ENCODE results near the gene GJC3.
A peak's percentile ranks its signal among the peaks of the same experiment; 100 is the strongest.
"Not testable (repeated sequence)": the region's sequence is repeated elsewhere in the genome, so short reads cannot be mapped to it uniquely, and the experiment has no call there.

Gene GJC3

DNA sequence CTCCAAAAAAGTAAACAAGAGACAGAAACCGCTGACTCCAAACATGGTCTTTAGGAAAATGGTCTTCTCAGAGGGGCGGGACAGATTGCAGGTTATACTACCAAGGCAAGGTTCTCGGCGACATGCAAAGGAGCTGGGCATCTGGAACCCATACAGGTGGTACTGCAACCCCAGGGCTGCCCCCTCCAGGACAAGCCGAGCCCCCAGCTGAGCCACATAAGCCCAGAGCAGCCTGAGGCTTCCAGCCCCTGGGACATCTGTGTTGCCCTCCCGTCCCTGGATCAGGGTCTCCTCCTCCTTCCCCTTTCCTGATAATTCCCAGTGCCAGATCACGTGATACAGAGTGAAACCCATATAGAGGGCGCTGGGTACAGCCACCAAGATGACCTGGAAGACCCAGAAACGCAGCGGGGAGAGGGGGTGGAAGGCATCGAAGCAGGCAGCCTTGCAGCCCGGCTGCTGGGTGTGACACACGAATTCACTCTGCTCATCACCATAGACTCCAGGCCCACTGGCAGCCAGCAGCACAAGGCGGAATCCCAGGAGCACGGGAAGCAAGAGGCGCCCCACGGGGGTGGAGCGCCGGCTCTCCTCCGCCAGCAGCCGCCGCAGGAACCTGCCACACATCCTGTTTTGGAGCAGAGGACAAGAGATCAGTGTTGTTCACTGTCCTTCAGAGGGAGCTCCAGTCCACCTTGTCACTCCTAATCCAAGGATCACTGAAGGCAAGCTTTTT is at the start of gene GJC3:
Gene GJC3, minus strand, starts transcription at position 627 of the 736 bp plus-strand sequence. Its CDS starts 0 bp downstream, at position 627.
- Histone ChIP-seq H3K27me3 (ENCODE audit: low read depth) (peaks cover 63% of the 10 kb centered on the region), H3K4me3 (peak within 1 kb of the TSS; percentile 19), H3K36me3 (replicated peaks) (no peaks in the 10 kb centered on the region), H3K4me1 (no peaks in the 10 kb centered on the region), H3K9me3 (no peaks in the 10 kb centered on the region)
- in situ Hi-C loops (cut with MboI; ENCODE audit: low sequenced_read_pairs) = no loop called here
- DNase-seq (ENCODE audit: low spot score in 2 of 2) = peak; percentile 30 to 55

DNA sequence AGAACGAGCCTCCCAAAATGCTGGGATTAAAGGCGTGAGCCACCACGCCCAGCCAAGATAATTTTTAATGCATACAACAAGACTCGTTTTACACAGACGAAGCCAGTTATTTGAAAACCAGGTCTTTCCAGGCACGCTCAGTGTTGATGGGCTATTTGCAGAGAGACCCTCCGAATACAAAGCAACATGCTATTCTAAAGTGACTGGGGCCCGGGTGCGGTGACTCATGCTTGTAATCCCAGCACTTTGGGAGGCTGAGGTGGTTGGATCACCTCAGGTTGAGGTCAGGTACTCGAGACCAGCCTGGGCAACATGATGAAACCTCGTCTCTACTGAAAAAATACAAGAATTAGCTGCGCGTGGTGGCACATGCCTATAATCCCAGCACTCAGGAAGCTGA is 47.2 kb upstream of the GJC3 start:
- in situ Hi-C loops (cut with MboI; ENCODE audit: low sequenced_read_pairs) = no loop called here
- H3K9me3 ChIP-seq = no peaks in the 10 kb centered on the region
- no peaks in the 10 kb centered on the region for H3K36me3 ChIP-seq (replicated peaks)
- H3K4me1 ChIP-seq = no peaks in the 10 kb centered on the region
- H3K4me3 ChIP-seq = no peak overlapping the region
- H3K27me3 ChIP-seq (ENCODE audit: low read depth) = no peaks in the 10 kb centered on the region
- no peak for DNase-seq (ENCODE audit: low spot score in 2 of 2)

- no peak for DNase-seq (ENCODE audit: low spot score in 2 of 2)
- Histone ChIP-seq H3K27me3 (ENCODE audit: low read depth) (no peaks in the 10 kb centered on the region), H3K4me3 (no peak within 1 kb of the TSS), H3K36me3 (replicated peaks) (no peaks in the 10 kb centered on the region), H3K4me1 (no peaks in the 10 kb centered on the region), H3K9me3 (no peaks in the 10 kb centered on the region)
- in situ Hi-C loops (cut with MboI; ENCODE audit: low sequenced_read_pairs) = no loop called here
Observed at GRCh38 chr7:99975782-99976521, 46.5 kb upstream of the GJC3 start, which contains the start of gene AZGP1. Gene AZGP1, minus strand, starts transcription at chr7:99976031. Its CDS starts 11 bp downstream, at chr7:99976020.

DNA sequence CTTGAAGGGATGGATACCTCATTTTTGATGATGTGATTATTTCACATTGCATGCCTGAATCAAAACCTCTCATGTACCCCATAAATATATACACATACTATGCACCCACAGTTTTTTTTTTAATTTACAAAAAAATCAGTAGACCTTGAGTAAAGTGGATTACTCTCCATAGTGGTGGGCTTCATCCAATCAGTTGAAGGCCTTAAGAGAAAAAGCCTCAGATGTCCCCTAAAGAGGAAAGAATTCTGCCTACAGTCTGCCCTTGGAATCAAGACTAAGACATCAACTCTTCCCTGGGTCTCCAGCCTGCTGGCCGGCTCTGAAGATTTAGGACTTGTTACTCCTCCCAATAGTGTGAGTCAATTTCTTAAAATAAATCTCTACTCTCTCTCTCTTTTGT is 45.3 kb upstream of the GJC3 start:
- H3K4me1 ChIP-seq = no peaks in the 10 kb centered on the region
- no peaks in the 10 kb centered on the region for H3K27me3 ChIP-seq (ENCODE audit: low read depth)
- in situ Hi-C loops (cut with MboI; ENCODE audit: low sequenced_read_pairs) = no loop called here
- no peak for DNase-seq (ENCODE audit: low spot score in 2 of 2)
- no peak overlapping the region for H3K4me3 ChIP-seq
- no peaks in the 10 kb centered on the region for H3K36me3 ChIP-seq (replicated peaks)
- H3K9me3 ChIP-seq = no peaks in the 10 kb centered on the region

DNA sequence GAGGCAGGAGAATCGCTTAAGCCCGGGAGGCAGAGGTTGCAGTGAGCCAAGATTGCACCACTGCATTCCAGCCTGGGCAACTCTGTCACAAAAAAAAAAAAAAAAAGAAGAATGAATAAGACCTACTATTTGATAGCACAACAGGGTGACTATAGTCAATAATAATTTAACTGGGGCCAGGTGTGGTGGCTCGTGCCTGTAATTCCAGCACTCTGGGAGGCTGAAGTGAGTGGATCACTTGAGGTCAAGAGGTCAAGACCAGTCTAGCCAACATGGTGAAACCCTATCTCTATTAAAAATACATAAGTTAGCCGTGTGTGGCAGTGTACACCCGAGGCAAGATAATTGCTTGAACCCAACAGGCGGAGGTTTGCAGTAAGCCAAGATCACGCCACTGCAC is 44.4 kb upstream of the GJC3 start:
- DNase-seq (ENCODE audit: low spot score in 2 of 2); in situ Hi-C loops (cut with MboI; ENCODE audit: low sequenced_read_pairs); H3K27me3 ChIP-seq (ENCODE audit: low read depth); H3K9me3 ChIP-seq; H3K4me3 ChIP-seq; H3K36me3 ChIP-seq (replicated peaks); H3K4me1 ChIP-seq: not testable (repeated sequence)

DNA sequence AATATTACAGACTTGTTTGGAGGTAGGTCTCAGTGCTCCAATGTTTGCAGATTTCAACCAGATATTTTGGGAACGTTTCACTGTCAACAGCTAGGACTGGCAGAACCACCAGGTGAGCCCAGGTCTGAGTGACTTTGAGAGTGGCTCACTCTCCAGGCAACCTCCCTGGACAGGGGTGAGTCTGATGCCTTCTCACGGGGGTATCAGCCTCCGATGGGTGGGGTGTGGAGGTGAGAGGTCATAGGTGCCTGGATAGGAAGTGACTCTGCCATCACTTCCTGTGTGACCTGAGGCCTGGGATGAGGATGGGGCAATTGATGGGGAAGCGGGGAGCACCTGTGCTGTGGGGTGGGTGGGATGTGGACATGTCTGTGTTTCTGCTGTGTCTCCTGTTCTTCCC is 41.8 kb upstream of the GJC3 start:
- in situ Hi-C loops (cut with MboI; ENCODE audit: low sequenced_read_pairs) = no loop called here
- no peak for DNase-seq (ENCODE audit: low spot score in 2 of 2)
- no peaks in the 10 kb centered on the region for H3K36me3 ChIP-seq (replicated peaks)
- H3K4me1 ChIP-seq = no peaks in the 10 kb centered on the region
- no peak overlapping the region for H3K4me3 ChIP-seq
- no peaks in the 10 kb centered on the region for H3K9me3 ChIP-seq
- H3K27me3 ChIP-seq (ENCODE audit: low read depth) = no peaks in the 10 kb centered on the region

DNA sequence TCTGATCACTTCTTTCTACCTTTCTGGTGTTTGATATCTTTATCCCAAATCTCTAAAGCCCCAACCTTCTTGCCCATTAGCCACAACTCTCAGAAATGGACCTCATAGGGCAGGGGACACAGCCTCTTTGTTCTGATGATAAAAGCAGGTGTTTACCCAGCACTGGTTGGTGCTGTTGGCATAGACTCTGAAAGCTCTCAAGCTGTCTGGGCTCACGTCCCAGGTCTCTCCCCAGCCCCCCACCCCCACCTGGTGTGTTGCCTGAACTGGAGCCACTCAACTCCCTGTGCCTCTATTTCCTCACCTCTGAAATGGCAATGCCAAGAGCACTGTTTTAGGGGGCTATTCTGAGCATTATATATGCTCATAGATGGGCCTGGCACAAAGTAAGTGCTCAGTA is 40.4 kb upstream of the GJC3 start:
- in situ Hi-C loops (cut with MboI; ENCODE audit: low sequenced_read_pairs); H3K9me3 ChIP-seq; H3K4me1 ChIP-seq; H3K36me3 ChIP-seq (replicated peaks); DNase-seq (ENCODE audit: low spot score in 2 of 2); H3K27me3 ChIP-seq (ENCODE audit: low read depth); H3K4me3 ChIP-seq: not testable (repeated sequence)

DNA sequence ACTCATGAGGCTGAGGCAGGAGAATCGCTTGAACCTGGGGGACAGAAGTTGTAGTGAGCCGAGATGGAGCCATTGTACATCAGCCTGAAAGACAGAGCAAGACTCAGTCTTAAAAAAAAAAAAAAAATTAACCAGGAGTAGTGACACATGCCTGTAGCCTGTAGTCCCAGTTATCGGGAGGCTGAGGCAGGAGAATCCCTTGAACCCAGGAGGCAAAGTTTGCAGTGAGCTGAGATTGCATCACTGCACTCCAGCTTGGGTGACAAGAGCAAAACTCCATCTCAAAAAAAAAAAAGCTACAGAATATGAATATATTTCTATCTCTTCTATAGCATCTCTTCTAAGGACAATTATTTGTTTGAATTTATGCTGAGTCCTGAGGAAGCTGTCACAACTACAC is 39.9 kb upstream of the GJC3 start:
- no peak for DNase-seq (ENCODE audit: low spot score in 2 of 2)
- no peaks in the 10 kb centered on the region for H3K36me3 ChIP-seq (replicated peaks)
- H3K9me3 ChIP-seq = no peaks in the 10 kb centered on the region
- in situ Hi-C loops (cut with MboI; ENCODE audit: low sequenced_read_pairs) = no loop called here
- H3K4me3 ChIP-seq = no peak overlapping the region
- H3K27me3 ChIP-seq (ENCODE audit: low read depth) = no peaks in the 10 kb centered on the region
- H3K4me1 ChIP-seq = no peaks in the 10 kb centered on the region

GRCh38 chr7:99958564-99959227 is 29.3 kb upstream of the GJC3 start:
- H3K4me1 ChIP-seq = no peaks in the 10 kb centered on the region
- H3K4me3 ChIP-seq = no peak overlapping the region
- in situ Hi-C loops (cut with MboI; ENCODE audit: low sequenced_read_pairs) = no loop called here
- DNase-seq (ENCODE audit: low spot score in 2 of 2) = no peak
- H3K9me3 ChIP-seq = no peaks in the 10 kb centered on the region
- H3K36me3 ChIP-seq (replicated peaks) = no peaks in the 10 kb centered on the region
- H3K27me3 ChIP-seq (ENCODE audit: low read depth) = peaks cover 39% of the 10 kb centered on the region

GRCh38 chr7:99955247-99955646 is 25.8 kb upstream of the GJC3 start:
- in situ Hi-C loops (cut with MboI; ENCODE audit: low sequenced_read_pairs) = no loop called here
- H3K36me3 ChIP-seq (replicated peaks) = no peaks in the 10 kb centered on the region
- peaks cover 34% of the 10 kb centered on the region for H3K27me3 ChIP-seq (ENCODE audit: low read depth)
- H3K4me1 ChIP-seq = no peaks in the 10 kb centered on the region
- DNase-seq (ENCODE audit: low spot score in 2 of 2) = no peak
- H3K4me3 ChIP-seq = no peak overlapping the region
- H3K9me3 ChIP-seq = 0 out of 2 replicates have a peak, but pooled peaks cover under 1% of the 10 kb centered on the region

- H3K27me3 ChIP-seq (ENCODE audit: low read depth) = peaks cover 34% of the 10 kb centered on the region
- H3K36me3 ChIP-seq (replicated peaks); H3K4me3 ChIP-seq; in situ Hi-C loops (cut with MboI; ENCODE audit: low sequenced_read_pairs); DNase-seq (ENCODE audit: low spot score in 2 of 2); H3K9me3 ChIP-seq; H3K4me1 ChIP-seq: not testable (repeated sequence)
Observed at GRCh38 chr7:99954643-99955042, 25.2 kb upstream of the GJC3 start.

DNA sequence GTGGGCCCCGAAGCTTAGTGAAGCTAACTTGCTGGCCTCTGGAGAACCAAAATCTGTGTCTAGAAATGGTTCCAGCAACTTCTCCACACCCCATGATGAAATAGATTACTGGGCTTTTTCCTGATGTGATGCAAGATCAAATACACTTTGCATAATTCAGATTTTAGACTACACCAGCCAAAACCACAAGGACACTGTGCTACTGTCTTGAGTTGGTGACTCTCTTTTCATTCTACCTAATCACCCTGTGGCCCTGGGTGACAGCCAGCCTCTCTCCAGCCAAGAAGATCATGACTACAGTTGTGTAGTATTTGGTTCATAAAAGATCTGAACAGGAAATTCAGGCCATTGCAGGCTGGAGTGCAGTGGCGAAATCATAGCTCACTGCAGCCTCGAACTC is 24.2 kb upstream of the GJC3 start:
- no peaks in the 10 kb centered on the region for H3K36me3 ChIP-seq (replicated peaks)
- no peaks in the 10 kb centered on the region for H3K4me1 ChIP-seq
- H3K4me3 ChIP-seq = no peak overlapping the region
- peaks cover 31% of the 10 kb centered on the region for H3K27me3 ChIP-seq (ENCODE audit: low read depth)
- no peak for DNase-seq (ENCODE audit: low spot score in 2 of 2)
- peaks cover 7% of the 10 kb centered on the region; the same call in 1 of the 2 replicates for H3K9me3 ChIP-seq
- in situ Hi-C loops (cut with MboI; ENCODE audit: low sequenced_read_pairs) = no loop called here

DNA sequence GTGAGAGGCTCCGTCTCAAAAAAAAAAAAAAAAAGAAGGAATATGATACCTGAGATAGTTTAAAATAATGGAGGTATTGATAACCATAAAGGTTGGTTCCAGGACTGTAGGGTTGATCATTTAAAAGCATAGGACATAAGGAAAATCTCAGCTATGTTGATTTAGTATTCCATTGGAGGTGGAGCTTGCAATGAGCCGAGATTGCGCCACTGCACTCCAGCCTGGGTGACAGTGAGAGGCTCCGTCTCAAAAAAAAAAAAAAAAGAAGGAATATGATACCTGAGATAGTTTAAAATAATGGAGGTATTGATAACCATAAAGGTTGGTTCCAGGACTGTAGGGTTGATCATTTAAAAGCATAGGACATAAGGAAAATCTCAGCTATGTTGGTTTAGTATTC is 23.2 kb upstream of the GJC3 start:
- DNase-seq (ENCODE audit: low spot score in 2 of 2); H3K9me3 ChIP-seq; in situ Hi-C loops (cut with MboI; ENCODE audit: low sequenced_read_pairs); H3K36me3 ChIP-seq (replicated peaks); H3K4me3 ChIP-seq; H3K4me1 ChIP-seq: not testable (repeated sequence)
- H3K27me3 ChIP-seq (ENCODE audit: low read depth) = peaks cover 29% of the 10 kb centered on the region

GRCh38 chr7:99950819-99951218 is 21.4 kb upstream of the GJC3 start:
- H3K27me3 ChIP-seq (ENCODE audit: low read depth) = peaks cover 15% of the 10 kb centered on the region
- DNase-seq (ENCODE audit: low spot score in 2 of 2); H3K9me3 ChIP-seq; H3K4me3 ChIP-seq; H3K4me1 ChIP-seq; H3K36me3 ChIP-seq (replicated peaks); in situ Hi-C loops (cut with MboI; ENCODE audit: low sequenced_read_pairs): not testable (repeated sequence)
